ENCODE measurements around the gene UNC93B1. TPM values are rescaled to one million over a fixed set of nuclear protein-coding genes. Genes with fewer than 3 reads are reported as not detected.
"Not testable (repeated sequence)": the region's sequence is repeated elsewhere in the genome, so short reads cannot be mapped to it uniquely, and the experiment has no call there.

Gene UNC93B1
- total and polyA plus RNA-seq, 2 of the 8 experiments (the other 6 are each of a cell fraction or from before 2014, with no cell fraction given): 18.9 to 34.3 TPM

- not testable (repeated sequence) for H3K23me2 ChIP-seq (ENCODE audit: low read depth, low read length); H3K18ac ChIP-seq (ENCODE audit: extremely low read depth, low read length); H2BK120ac ChIP-seq (replicated peaks; ENCODE audit: low read depth, low read length); H3K27me3 ChIP-seq (replicated peaks in 1 of 4; ENCODE audit: control insufficient read depth in 3 of 4, extremely low read depth in 1 of 4, insufficient read depth in 3 of 4, low read length in 3 of 4); H3K9ac ChIP-seq (replicated peaks in 1 of 4; ENCODE audit: extremely low read depth in 1 of 4, low read depth in 3 of 4, low read length in 3 of 4); H3K27ac ChIP-seq (ENCODE audit: low read depth, low read length); H2BK5ac ChIP-seq (ENCODE audit: low read depth, low read length); H4K20me1 ChIP-seq (replicated peaks in 1 of 2; ENCODE audit: control insufficient read depth in 1 of 2, insufficient read depth in 2 of 2, low read length in 2 of 2); H2AFZ ChIP-seq (ENCODE audit: low read length); H3K23ac ChIP-seq (ENCODE audit: insufficient read length); H3K9me3 ChIP-seq (ENCODE audit: insufficient read depth in 2 of 2, low read depth in 1 of 2, low read length in 1 of 2); H3K4ac ChIP-seq (replicated peaks; ENCODE audit: insufficient read length, low read depth, low read length); H3K36me3 ChIP-seq (ENCODE audit: control insufficient read depth in 2 of 4, insufficient read depth in 4 of 4, low read length in 3 of 4); H3K56ac ChIP-seq (replicated peaks; ENCODE audit: insufficient read length, low read depth, low read length); H2BK12ac ChIP-seq (ENCODE audit: low read depth, low read length); H3K4me3 ChIP-seq (ENCODE audit: extremely low read depth in 1 of 4, insufficient read depth in 2 of 4, low read depth in 3 of 4, low read length in 4 of 4); H4K8ac ChIP-seq (ENCODE audit: extremely low read depth, insufficient read depth, low read length); H2AK5ac ChIP-seq (ENCODE audit: low read depth, low read length); H4K91ac ChIP-seq (replicated peaks; ENCODE audit: insufficient read length, low read length); H3K79me1 ChIP-seq (ENCODE audit: low read depth, low read length); H3K4me1 ChIP-seq (replicated peaks in 1 of 4; ENCODE audit: control insufficient read depth in 3 of 4, insufficient read depth in 4 of 4, low read length in 3 of 4); H2BK20ac ChIP-seq (ENCODE audit: low read length); DNase-seq (ENCODE audit: low read depth in 1 of 2, low spot score in 2 of 2); FAIRE-seq; H3K14ac ChIP-seq (ENCODE audit: insufficient read length); H4K5ac ChIP-seq (ENCODE audit: insufficient read length, low read depth, low read length); H2BK15ac ChIP-seq (ENCODE audit: low read length); H3K79me2 ChIP-seq (ENCODE audit: control insufficient read depth in 1 of 2, insufficient read depth in 2 of 2, low read length in 2 of 2)
- ChIA-PET CTCF (ENCODE audit: partially characterized antibody) (interaction anchor here (1.0 to 1.3 kb wide), 2 partner anchors 12 to 35 kb away, joined by 3 to 5 read pairs; no protein-coding TSS in a partner anchor), POLR2A (ENCODE audit: partially characterized antibody) (interaction anchor here (0.6 kb wide), 1 partner anchor 81 kb away, joined by 3 read pairs; no protein-coding TSS in a partner anchor)
- TF ChIP-seq CTCF (IDR thresholded peaks at IDR 0.05; ENCODE audit: control extremely low read depth in 1 of 3, insufficient read depth in 1 of 3, low read depth in 1 of 3, low read length in 3 of 3) (peak in 1 of 3 experiments; percentile 16; a peak in 1 of 4 replicates), RAD21 (IDR thresholded peaks at IDR 0.05 in 1 of 2, conservative IDR thresholded peaks at IDR 0.05 in 1 of 2; ENCODE audit: low read depth in 2 of 2, low read length in 2 of 2) (peak; percentile 13 to 28; a peak in 3 of 4 replicates)
- peak overlapping the region in 1 of 2 experiments; percentile 31; a peak in 1 of 4 replicates for H3K4me2 ChIP-seq (ENCODE audit: insufficient read depth in 1 of 2, low read depth in 2 of 2, low read length in 2 of 2)
- WGBS, 2 experiments (ENCODE audit: extremely low coverage in 1 of 2, insufficient coverage in 1 of 2, insufficient read length in 1 of 2, insufficient replicate concordance in 2 of 2, low coverage in 1 of 2, low lambda C conversion rate in 2 of 2, missing lambda C conversion rate in 1 of 2): 41% methylated on average over 5 of the region's 5 CpGs; no CpG with 5 or more reads in 1 of the 2 experiments
These were observed 60.5 kb downstream of the UNC93B1 start for GRCh38 chr11:67943406-67943805.

Data from H1 (cell line).